Measurements from ENCODE around the gene ANKIB1. TPM values are rescaled to one million over a fixed set of nuclear protein-coding genes. Genes with fewer than 3 reads are reported as not detected.
"Not testable (repeated sequence)": the region's sequence is repeated elsewhere in the genome, so short reads cannot be mapped to it uniquely, and the experiment has no call there.

Gene ANKIB1
- total RNA-seq, 8 experiments from 2014 or later, result 28.7 to 96.9 (median 49.8) TPM

- H3K27ac ChIP-seq, result no peak overlapping the region
- no peak overlapping the region for H3K4me3 ChIP-seq
- peaks cover 4 to 6% of the 10 kb centered on the region in 2 donors for H3K4me1 ChIP-seq (replicated peaks in 1 of 2)
- ATAC-seq (replicated peaks in 6 of 8), result no peak
- in situ Hi-C loops (cut with MboI; ENCODE audit: low pct_unique_long_range_greater_than_20kb in 2 of 9, low sequenced_read_pairs in 9 of 9, unreplicated experiment in 9 of 9), result no loop called here
Observed at GRCh38 chr7:92250603-92251002, 4.8 kb downstream of the ANKIB1 start.

- Histone ChIP-seq H3K27ac (no peak overlapping the region), H3K4me3 (no peak overlapping the region), H3K4me1 (replicated peaks in 1 of 2) (peaks cover 4 to 6% of the 10 kb centered on the region in 2 donors)
- WGBS, 10 experiments, result 0 to 90% (median 50%) methylated on average over 1 of the region's 1 CpG; no CpG with 5 or more reads in 4 of the 10 experiments
- in situ Hi-C loops (cut with MboI; ENCODE audit: low pct_unique_long_range_greater_than_20kb in 2 of 9, low sequenced_read_pairs in 9 of 9, unreplicated experiment in 9 of 9), result no loop called here
- ATAC-seq (replicated peaks in 6 of 8), result peak in 3 of 8 experiments; percentile 11 to 47 (median 29)
Observed at GRCh38 chr7:92251181-92251580, 5.4 kb downstream of the ANKIB1 start.

GRCh38 chr7:92253251-92253650, 7.5 kb downstream of the ANKIB1 start:
- 50 to 100% (median 88%) methylated on average over 1 of the region's 1 CpG; no CpG with 5 or more reads in 4 of the 10 experiments for WGBS, 10 experiments
- in situ Hi-C loops (cut with MboI; ENCODE audit: low pct_unique_long_range_greater_than_20kb in 2 of 9, low sequenced_read_pairs in 9 of 9, unreplicated experiment in 9 of 9), result no loop called here

GRCh38 chr7:92254800-92255199, 9.0 kb downstream of the ANKIB1 start:
- H3K27ac ChIP-seq; ATAC-seq (replicated peaks in 6 of 8); in situ Hi-C loops (cut with MboI; ENCODE audit: low pct_unique_long_range_greater_than_20kb in 2 of 9, low sequenced_read_pairs in 9 of 9, unreplicated experiment in 9 of 9); H3K4me1 ChIP-seq (replicated peaks in 1 of 2); H3K4me3 ChIP-seq: not testable (repeated sequence)
- 40 to 100% (median 85%) methylated on average over 1 of the region's 1 CpG; no CpG with 5 or more reads in 2 of the 10 experiments for WGBS, 10 experiments

More at GRCh38 chr7:92253251-92253650, 7.5 kb downstream of the ANKIB1 start:
- ATAC-seq (replicated peaks in 6 of 8), result peak in 3 of 8 experiments; percentile 58 to 85 (median 65)
- H3K4me1 ChIP-seq (replicated peaks in 1 of 2), result peaks cover under 1 to 2% of the 10 kb centered on the region in 2 donors
- H3K4me3 ChIP-seq, result no peak overlapping the region
- no peak overlapping the region for H3K27ac ChIP-seq

GRCh38 chr7:92255308-92255707, 9.5 kb downstream of the ANKIB1 start:
- in situ Hi-C loops (cut with MboI; ENCODE audit: low pct_unique_long_range_greater_than_20kb in 2 of 9, low sequenced_read_pairs in 9 of 9, unreplicated experiment in 9 of 9), result no loop called here
- 33 to 100% (median 83%) methylated on average over 1 to 4 of the region's 4 CpGs for WGBS, 10 experiments
- H3K27ac ChIP-seq, result no peak overlapping the region
- H3K4me3 ChIP-seq, result no peak overlapping the region
- peak in 1 of 8 experiments; percentile 92 for ATAC-seq (replicated peaks in 6 of 8)
- no peaks in the 10 kb centered on the region for H3K4me1 ChIP-seq (replicated peaks in 1 of 2)

GRCh38 chr7:92259062-92259461, 13.3 kb downstream of the ANKIB1 start:
- no peak for ATAC-seq (replicated peaks in 6 of 8)
- no peak overlapping the region for H3K4me3 ChIP-seq
- in situ Hi-C loops (cut with MboI; ENCODE audit: low pct_unique_long_range_greater_than_20kb in 2 of 9, low sequenced_read_pairs in 9 of 9, unreplicated experiment in 9 of 9), result no loop called here
- WGBS, 10 experiments, result 79 to 100% (median 100%) methylated on average over 1 to 4 of the region's 4 CpGs; no CpG with 5 or more reads in 1 of the 10 experiments
- no peak overlapping the region for H3K27ac ChIP-seq
- H3K4me1 ChIP-seq (replicated peaks in 1 of 2), result no peaks in the 10 kb centered on the region

GRCh38 chr7:92259610-92260247, 14.0 kb downstream of the ANKIB1 start:
- WGBS, 10 experiments, result 75 to 100% (median 100%) methylated on average over 1 to 2 of the region's 2 CpGs

GRCh38 chr7:92260248-92260781, 14.5 kb downstream of the ANKIB1 start:
- 0 to 100% (median 93%) methylated on average over 1 to 6 of the region's 7 CpGs; no CpG with 5 or more reads in 1 of the 10 experiments for WGBS, 10 experiments
- H3K27ac ChIP-seq, result no peak overlapping the region
- ATAC-seq (replicated peaks in 6 of 8), result no peak
- H3K4me1 ChIP-seq (replicated peaks in 1 of 2), result no peaks in the 10 kb centered on the region
- no peak overlapping the region for H3K4me3 ChIP-seq
- in situ Hi-C loops (cut with MboI; ENCODE audit: low pct_unique_long_range_greater_than_20kb in 2 of 9, low sequenced_read_pairs in 9 of 9, unreplicated experiment in 9 of 9), result no loop called here

More at GRCh38 chr7:92259610-92260247, 14.0 kb downstream of the ANKIB1 start:
- Histone ChIP-seq H3K27ac (no peak overlapping the region), H3K4me3 (no peak overlapping the region), H3K4me1 (replicated peaks in 1 of 2) (no peaks in the 10 kb centered on the region)
- in situ Hi-C loops (cut with MboI; ENCODE audit: low pct_unique_long_range_greater_than_20kb in 2 of 9, low sequenced_read_pairs in 9 of 9, unreplicated experiment in 9 of 9), result no loop called here
- no peak for ATAC-seq (replicated peaks in 6 of 8)

- in situ Hi-C loops (cut with MboI; ENCODE audit: low pct_unique_long_range_greater_than_20kb in 2 of 9, low sequenced_read_pairs in 9 of 9, unreplicated experiment in 9 of 9), result no loop called here
- H3K4me3 ChIP-seq, result no peak overlapping the region
- 80 to 100% (median 87%) methylated on average over 1 to 5 of the region's 5 CpGs; no CpG with 5 or more reads in 1 of the 10 experiments for WGBS, 10 experiments
- no peaks in the 10 kb centered on the region for H3K4me1 ChIP-seq (replicated peaks in 1 of 2)
- no peak overlapping the region for H3K27ac ChIP-seq
- ATAC-seq (replicated peaks in 6 of 8), result peak in 1 of 8 experiments; percentile 73
Observed at GRCh38 chr7:92266415-92267241, 20.9 kb downstream of the ANKIB1 start.

- Histone ChIP-seq H3K4me1 (replicated peaks in 1 of 2) (no peaks in the 10 kb centered on the region), H3K4me3 (no peak overlapping the region), H3K27ac (no peak overlapping the region)
- in situ Hi-C loops (cut with MboI; ENCODE audit: low pct_unique_long_range_greater_than_20kb in 2 of 9, low sequenced_read_pairs in 9 of 9, unreplicated experiment in 9 of 9), result no loop called here
- WGBS, 10 experiments, result 69 to 100% (median 100%) methylated on average over 1 of the region's 1 CpG; no CpG with 5 or more reads in 2 of the 10 experiments
- no peak for ATAC-seq (replicated peaks in 6 of 8)
Observed at GRCh38 chr7:92268921-92269320, 23.1 kb downstream of the ANKIB1 start.

- H3K4me3 ChIP-seq, result no peak overlapping the region
- no peak overlapping the region for H3K27ac ChIP-seq
- WGBS, 10 experiments, result 83 to 100% (median 96%) methylated on average over 1 to 4 of the region's 4 CpGs
- in situ Hi-C loops (cut with MboI; ENCODE audit: low pct_unique_long_range_greater_than_20kb in 2 of 9, low sequenced_read_pairs in 9 of 9, unreplicated experiment in 9 of 9), result no loop called here
- no peaks in the 10 kb centered on the region for H3K4me1 ChIP-seq (replicated peaks in 1 of 2)
- ATAC-seq (replicated peaks in 6 of 8), result no peak
Observed at GRCh38 chr7:92275327-92275726, 29.6 kb downstream of the ANKIB1 start.

- ATAC-seq (replicated peaks in 6 of 8), result peak in 1 of 8 experiments; percentile 57
- H3K4me1 ChIP-seq (replicated peaks in 1 of 2), result no peaks in the 10 kb centered on the region
- in situ Hi-C loops (cut with MboI; ENCODE audit: low pct_unique_long_range_greater_than_20kb in 2 of 9, low sequenced_read_pairs in 9 of 9, unreplicated experiment in 9 of 9), result no loop called here
- H3K4me3 ChIP-seq, result no peak overlapping the region
- WGBS, 10 experiments, result 80 to 100% (median 100%) methylated on average over 1 to 2 of the region's 2 CpGs; no CpG with 5 or more reads in 3 of the 10 experiments
- H3K27ac ChIP-seq, result no peak overlapping the region
Observed at GRCh38 chr7:92276460-92276864, 30.7 kb downstream of the ANKIB1 start.

- H3K4me3 ChIP-seq, result no peak overlapping the region
- ATAC-seq (replicated peaks in 6 of 8), result no peak
- in situ Hi-C loops (cut with MboI; ENCODE audit: low pct_unique_long_range_greater_than_20kb in 2 of 9, low sequenced_read_pairs in 9 of 9, unreplicated experiment in 9 of 9), result no loop called here
- WGBS, 10 experiments, result 38 to 100% (median 90%) methylated on average over 1 to 2 of the region's 2 CpGs; no CpG with 5 or more reads in 3 of the 10 experiments
- no peak overlapping the region for H3K27ac ChIP-seq
- no peaks in the 10 kb centered on the region for H3K4me1 ChIP-seq (replicated peaks in 1 of 2)
Observed at GRCh38 chr7:92279396-92280031, 33.7 kb downstream of the ANKIB1 start.

Measured in motor neuron (in vitro differentiated cells).